ENCODE measurements around the gene IREB2.

The IREB2 gene

GRCh38 chr15:78461171-78461888 lies 23.3 kb downstream of the IREB2 start:
- no peak for ATAC-seq

DNA sequence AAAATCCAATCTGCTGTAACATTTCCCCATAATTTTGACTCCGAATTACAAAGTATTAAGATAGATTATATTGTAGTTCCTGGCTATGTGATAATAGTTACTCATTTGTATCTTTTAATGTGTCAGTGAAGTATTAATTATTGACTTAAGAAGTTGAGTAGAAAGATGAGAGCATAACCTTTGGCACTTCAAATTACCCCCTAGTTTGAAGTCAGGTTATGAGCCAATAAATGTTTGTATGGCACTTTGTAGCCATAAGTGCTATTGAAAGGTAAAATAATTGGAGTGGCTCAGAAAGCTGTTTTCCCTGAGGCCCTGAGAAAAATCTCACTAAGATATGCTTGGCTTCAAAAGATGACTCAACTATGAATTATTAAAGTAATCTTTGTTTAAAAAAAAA lies 31.0 kb downstream of the IREB2 start:
- ATAC-seq, result no peak
- no peak for TF ChIP-seq OSR1 (CRISPR knock-in tag; IDR thresholded peaks at IDR 0.05)
- no peak for TF ChIP-seq ZNF8 (CRISPR knock-in tag; IDR thresholded peaks at IDR 0.05)
- TF ChIP-seq TOX (CRISPR knock-in tag; IDR thresholded peaks at IDR 0.05; ENCODE audit: borderline replicate concordance), result no peak
- TF ChIP-seq, protein P1, sequence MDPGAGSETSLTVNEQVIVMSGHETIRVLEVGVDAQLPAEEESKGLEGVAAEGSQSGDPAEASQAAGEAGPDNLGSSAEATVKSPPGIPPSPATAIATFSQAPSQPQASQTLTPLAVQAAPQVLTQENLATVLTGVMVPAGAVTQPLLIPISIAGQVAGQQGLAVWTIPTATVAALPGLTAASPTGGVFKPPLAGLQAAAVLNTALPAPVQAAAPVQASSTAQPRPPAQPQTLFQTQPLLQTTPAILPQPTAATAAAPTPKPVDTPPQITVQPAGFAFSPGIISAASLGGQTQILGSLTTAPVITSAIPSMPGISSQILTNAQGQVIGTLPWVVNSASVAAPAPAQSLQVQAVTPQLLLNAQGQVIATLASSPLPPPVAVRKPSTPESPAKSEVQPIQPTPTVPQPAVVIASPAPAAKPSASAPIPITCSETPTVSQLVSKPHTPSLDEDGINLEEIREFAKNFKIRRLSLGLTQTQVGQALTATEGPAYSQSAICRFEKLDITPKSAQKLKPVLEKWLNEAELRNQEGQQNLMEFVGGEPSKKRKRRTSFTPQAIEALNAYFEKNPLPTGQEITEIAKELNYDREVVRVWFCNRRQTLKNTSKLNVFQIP (CRISPR knock-in tag; IDR thresholded peaks at IDR 0.05; ENCODE audit: borderline replicate concordance, low read depth), result no peak
- no peak for TF ChIP-seq ZFP3 (CRISPR knock-in tag; IDR thresholded peaks at IDR 0.05)
- no peak for TF ChIP-seq ZNF565 (CRISPR knock-in tag; conservative IDR thresholded peaks at IDR 0.05; ENCODE audit: low read depth)
- TF ChIP-seq ESRRG (CRISPR knock-in tag; IDR thresholded peaks at IDR 0.05), result no peak
- TF ChIP-seq, protein P2, sequence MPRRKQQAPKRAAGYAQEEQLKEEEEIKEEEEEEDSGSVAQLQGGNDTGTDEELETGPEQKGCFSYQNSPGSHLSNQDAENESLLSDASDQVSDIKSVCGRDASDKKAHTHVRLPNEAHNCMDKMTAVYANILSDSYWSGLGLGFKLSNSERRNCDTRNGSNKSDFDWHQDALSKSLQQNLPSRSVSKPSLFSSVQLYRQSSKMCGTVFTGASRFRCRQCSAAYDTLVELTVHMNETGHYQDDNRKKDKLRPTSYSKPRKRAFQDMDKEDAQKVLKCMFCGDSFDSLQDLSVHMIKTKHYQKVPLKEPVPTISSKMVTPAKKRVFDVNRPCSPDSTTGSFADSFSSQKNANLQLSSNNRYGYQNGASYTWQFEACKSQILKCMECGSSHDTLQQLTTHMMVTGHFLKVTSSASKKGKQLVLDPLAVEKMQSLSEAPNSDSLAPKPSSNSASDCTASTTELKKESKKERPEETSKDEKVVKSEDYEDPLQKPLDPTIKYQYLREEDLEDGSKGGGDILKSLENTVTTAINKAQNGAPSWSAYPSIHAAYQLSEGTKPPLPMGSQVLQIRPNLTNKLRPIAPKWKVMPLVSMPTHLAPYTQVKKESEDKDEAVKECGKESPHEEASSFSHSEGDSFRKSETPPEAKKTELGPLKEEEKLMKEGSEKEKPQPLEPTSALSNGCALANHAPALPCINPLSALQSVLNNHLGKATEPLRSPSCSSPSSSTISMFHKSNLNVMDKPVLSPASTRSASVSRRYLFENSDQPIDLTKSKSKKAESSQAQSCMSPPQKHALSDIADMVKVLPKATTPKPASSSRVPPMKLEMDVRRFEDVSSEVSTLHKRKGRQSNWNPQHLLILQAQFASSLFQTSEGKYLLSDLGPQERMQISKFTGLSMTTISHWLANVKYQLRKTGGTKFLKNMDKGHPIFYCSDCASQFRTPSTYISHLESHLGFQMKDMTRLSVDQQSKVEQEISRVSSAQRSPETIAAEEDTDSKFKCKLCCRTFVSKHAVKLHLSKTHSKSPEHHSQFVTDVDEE (CRISPR knock-in tag; IDR thresholded peaks at IDR 0.05), result no peak
- TF ChIP-seq ZC3H10 (CRISPR knock-in tag; IDR thresholded peaks at IDR 0.05), result no peak
- TF ChIP-seq PPARA (CRISPR knock-in tag; IDR thresholded peaks at IDR 0.05; ENCODE audit: borderline replicate concordance), result no peak
- TF ChIP-seq TCF4 (CRISPR knock-in tag; IDR thresholded peaks at IDR 0.05; ENCODE audit: borderline replicate concordance), result no peak

More at GRCh38 chr15:78461171-78461888, 23.3 kb downstream of the IREB2 start:
- TF ChIP-seq, protein P1 (CRISPR knock-in tag; IDR thresholded peaks at IDR 0.05; ENCODE audit: borderline replicate concordance, low read depth), result no peak
- TF ChIP-seq, protein P2 (CRISPR knock-in tag; IDR thresholded peaks at IDR 0.05), result no peak
- no peak for TF ChIP-seq SNAI2 (CRISPR knock-in tag; IDR thresholded peaks at IDR 0.05)
- no peak for TF ChIP-seq TCF4 (CRISPR knock-in tag; IDR thresholded peaks at IDR 0.05; ENCODE audit: borderline replicate concordance)
- no peak for TF ChIP-seq ZNF70 (CRISPR knock-in tag; IDR thresholded peaks at IDR 0.05)
- TF ChIP-seq ARNTL (CRISPR knock-in tag; IDR thresholded peaks at IDR 0.05; ENCODE audit: borderline replicate concordance, low read depth), result no peak
- TF ChIP-seq CREB5 (CRISPR knock-in tag; IDR thresholded peaks at IDR 0.05; ENCODE audit: low read depth), result no peak
- no peak for TF ChIP-seq TOX (CRISPR knock-in tag; IDR thresholded peaks at IDR 0.05; ENCODE audit: borderline replicate concordance)
- no peak for TF ChIP-seq ZNF8 (CRISPR knock-in tag; IDR thresholded peaks at IDR 0.05)
- TF ChIP-seq ZC3H10 (CRISPR knock-in tag; IDR thresholded peaks at IDR 0.05), result no peak
- TF ChIP-seq, protein P3, sequence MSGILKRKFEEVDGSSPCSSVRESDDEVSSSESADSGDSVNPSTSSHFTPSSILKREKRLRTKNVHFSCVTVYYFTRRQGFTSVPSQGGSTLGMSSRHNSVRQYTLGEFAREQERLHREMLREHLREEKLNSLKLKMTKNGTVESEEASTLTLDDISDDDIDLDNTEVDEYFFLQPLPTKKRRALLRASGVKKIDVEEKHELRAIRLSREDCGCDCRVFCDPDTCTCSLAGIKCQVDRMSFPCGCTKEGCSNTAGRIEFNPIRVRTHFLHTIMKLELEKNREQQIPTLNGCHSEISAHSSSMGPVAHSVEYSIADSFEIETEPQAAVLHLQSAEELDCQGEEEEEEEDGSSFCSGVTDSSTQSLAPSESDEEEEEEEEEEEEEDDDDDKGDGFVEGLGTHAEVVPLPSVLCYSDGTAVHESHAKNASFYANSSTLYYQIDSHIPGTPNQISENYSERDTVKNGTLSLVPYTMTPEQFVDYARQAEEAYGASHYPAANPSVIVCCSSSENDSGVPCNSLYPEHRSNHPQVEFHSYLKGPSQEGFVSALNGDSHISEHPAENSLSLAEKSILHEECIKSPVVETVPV (CRISPR knock-in tag; IDR thresholded peaks at IDR 0.05), result no peak
- TF ChIP-seq OSR1 (CRISPR knock-in tag; IDR thresholded peaks at IDR 0.05), result no peak
- TF ChIP-seq CSDC2 (CRISPR knock-in tag; IDR thresholded peaks at IDR 0.05), result no peak
- TF ChIP-seq RARB (CRISPR knock-in tag; IDR thresholded peaks at IDR 0.05), result no peak
- TF ChIP-seq, protein P4, sequence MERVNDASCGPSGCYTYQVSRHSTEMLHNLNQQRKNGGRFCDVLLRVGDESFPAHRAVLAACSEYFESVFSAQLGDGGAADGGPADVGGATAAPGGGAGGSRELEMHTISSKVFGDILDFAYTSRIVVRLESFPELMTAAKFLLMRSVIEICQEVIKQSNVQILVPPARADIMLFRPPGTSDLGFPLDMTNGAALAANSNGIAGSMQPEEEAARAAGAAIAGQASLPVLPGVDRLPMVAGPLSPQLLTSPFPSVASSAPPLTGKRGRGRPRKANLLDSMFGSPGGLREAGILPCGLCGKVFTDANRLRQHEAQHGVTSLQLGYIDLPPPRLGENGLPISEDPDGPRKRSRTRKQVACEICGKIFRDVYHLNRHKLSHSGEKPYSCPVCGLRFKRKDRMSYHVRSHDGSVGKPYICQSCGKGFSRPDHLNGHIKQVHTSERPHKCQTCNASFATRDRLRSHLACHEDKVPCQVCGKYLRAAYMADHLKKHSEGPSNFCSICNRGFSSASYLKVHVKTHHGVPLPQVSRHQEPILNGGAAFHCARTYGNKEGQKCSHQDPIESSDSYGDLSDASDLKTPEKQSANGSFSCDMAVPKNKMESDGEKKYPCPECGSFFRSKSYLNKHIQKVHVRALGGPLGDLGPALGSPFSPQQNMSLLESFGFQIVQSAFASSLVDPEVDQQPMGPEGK (CRISPR knock-in tag; IDR thresholded peaks at IDR 0.05; ENCODE audit: borderline replicate concordance), result no peak
- no peak for TF ChIP-seq ZNF565 (CRISPR knock-in tag; conservative IDR thresholded peaks at IDR 0.05; ENCODE audit: low read depth)
- no peak for TF ChIP-seq BACH2 (CRISPR knock-in tag; IDR thresholded peaks at IDR 0.05; ENCODE audit: borderline replicate concordance)
- TF ChIP-seq ISL1 (CRISPR knock-in tag; IDR thresholded peaks at IDR 0.05), result no peak
- no peak for TF ChIP-seq ZFP30 (CRISPR knock-in tag; IDR thresholded peaks at IDR 0.05)
